AG04450 (cell line): ENCODE results near the gene LRRK1. TPM values are rescaled to one million over a fixed set of nuclear protein-coding genes. Genes with fewer than 3 reads are reported as not detected.

Experiments used
- CTCF ChIA-PET: fragments of 300-600, 350-600 bp; formaldehyde crosslinking; extraction: SDS; loops from one replicate; lab custom pipeline; 2022; ENCODE audit warnings: antibody characterized with exemption, inconsistent platforms; lab: Charles Lee
- POLR2A ChIA-PET: fragments of 350-600 bp; formaldehyde crosslinking; extraction: SDS; loops from one replicate; lab custom pipeline; 2021; ENCODE audit warnings: antibody characterized with exemption, inconsistent platforms; lab: Yijun Ruan, JAX
- DNase-seq: peaks from one replicate; pipeline ENCODE4 v3.0.0-alpha.2; 2011; ENCODE audit warnings: low read depth, low spot score
- H3K27ac ChIP-seq: one replicate; pipeline ENCODE4 v1.5.1; 2012; ENCODE audit warnings: low read depth, low read length, control low read depth
- H3K27me3 ChIP-seq: one replicate; pipeline ENCODE4 v1.6.0; 2012; ENCODE audit warnings: low read length; ENCODE audit not compliant: control insufficient read depth, insufficient read depth
- H3K4me3 ChIP-seq: 2 replicates; pipeline ENCODE4 v1.5.1; 2011; ENCODE audit warnings: mild to moderate bottlenecking, low read depth, low read length, control low read depth
- H3K9me3 ChIP-seq: 2 replicates; pipeline ENCODE4 v1.5.1; 2012; ENCODE audit warnings: low read length; ENCODE audit not compliant: control insufficient read depth, insufficient read depth
- polyA plus RNA-seq: library from polyadenylated mRNA; depleted of rRNA; stranded (reverse); fragments of >200 nt; gene quantifications from 2 replicates; pipeline ENCODE4 v1.2.3, GENCODE V29; 2011
- TF ChIP-seq, protein P1 (sequence below): IDR thresholded peaks from 2 replicates; pipeline ENCODE4 v1.5.1; 2011; ENCODE audit warnings: low read depth, low read length, control low read depth, inconsistent platforms

LRRK1 gene
- polyA plus RNA-seq, 1 experiment: 5.6 TPM

DNA sequence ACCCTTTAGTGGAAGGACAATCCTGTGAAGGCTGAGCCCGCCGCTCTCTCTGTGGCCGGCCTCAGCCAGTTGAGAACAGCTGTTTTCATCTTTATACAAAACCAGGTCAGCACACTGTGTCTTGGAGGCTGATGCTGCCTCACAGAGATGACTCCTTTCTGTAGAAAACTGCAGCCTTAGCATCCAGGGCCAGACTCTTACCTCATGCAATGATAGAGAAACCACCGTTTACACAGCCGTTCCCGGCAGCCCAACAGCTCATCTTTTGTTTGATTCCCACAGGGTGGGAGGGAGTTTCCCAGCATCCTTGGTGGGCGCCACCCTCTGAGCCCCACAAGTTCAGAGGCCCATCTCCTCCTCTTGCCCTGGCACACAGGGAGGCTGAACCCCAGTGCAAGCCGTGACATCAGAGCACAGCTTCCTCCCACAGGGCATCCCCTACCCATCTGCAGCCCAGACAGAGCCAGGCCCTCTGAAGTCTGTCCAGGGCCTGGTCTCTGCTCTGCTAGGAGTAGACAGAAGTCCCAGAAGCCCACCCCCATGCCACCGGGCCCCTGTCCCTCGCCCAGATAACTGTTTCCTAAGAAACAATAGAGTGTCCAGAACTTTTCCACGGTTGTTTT, 105.0 kb downstream of the LRRK1 start:
- peak overlapping the region; percentile 99 for H3K27ac ChIP-seq
- TF ChIP-seq, protein P1, sequence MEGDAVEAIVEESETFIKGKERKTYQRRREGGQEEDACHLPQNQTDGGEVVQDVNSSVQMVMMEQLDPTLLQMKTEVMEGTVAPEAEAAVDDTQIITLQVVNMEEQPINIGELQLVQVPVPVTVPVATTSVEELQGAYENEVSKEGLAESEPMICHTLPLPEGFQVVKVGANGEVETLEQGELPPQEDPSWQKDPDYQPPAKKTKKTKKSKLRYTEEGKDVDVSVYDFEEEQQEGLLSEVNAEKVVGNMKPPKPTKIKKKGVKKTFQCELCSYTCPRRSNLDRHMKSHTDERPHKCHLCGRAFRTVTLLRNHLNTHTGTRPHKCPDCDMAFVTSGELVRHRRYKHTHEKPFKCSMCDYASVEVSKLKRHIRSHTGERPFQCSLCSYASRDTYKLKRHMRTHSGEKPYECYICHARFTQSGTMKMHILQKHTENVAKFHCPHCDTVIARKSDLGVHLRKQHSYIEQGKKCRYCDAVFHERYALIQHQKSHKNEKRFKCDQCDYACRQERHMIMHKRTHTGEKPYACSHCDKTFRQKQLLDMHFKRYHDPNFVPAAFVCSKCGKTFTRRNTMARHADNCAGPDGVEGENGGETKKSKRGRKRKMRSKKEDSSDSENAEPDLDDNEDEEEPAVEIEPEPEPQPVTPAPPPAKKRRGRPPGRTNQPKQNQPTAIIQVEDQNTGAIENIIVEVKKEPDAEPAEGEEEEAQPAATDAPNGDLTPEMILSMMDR: no peak
- ChIA-PET CTCF (interaction anchor here (0.6 to 2.2 kb wide), 8 partner anchors 8 to 234 kb away, joined by 3 to 15 read pairs (median 4); partner anchors contain the start of gene CHSY1), POLR2A (interaction anchor here (0.7 to 1.6 kb wide), 4 partner anchors 12 to 244 kb away, joined by 3 to 7 read pairs (median 4); partner anchors contain the start of gene CHSY1)
- peak; percentile 84 for DNase-seq
- no peaks in the 10 kb centered on the region for H3K27me3 ChIP-seq
- no peak overlapping the region for H3K4me3 ChIP-seq
- no peaks in the 10 kb centered on the region for H3K9me3 ChIP-seq

DNA sequence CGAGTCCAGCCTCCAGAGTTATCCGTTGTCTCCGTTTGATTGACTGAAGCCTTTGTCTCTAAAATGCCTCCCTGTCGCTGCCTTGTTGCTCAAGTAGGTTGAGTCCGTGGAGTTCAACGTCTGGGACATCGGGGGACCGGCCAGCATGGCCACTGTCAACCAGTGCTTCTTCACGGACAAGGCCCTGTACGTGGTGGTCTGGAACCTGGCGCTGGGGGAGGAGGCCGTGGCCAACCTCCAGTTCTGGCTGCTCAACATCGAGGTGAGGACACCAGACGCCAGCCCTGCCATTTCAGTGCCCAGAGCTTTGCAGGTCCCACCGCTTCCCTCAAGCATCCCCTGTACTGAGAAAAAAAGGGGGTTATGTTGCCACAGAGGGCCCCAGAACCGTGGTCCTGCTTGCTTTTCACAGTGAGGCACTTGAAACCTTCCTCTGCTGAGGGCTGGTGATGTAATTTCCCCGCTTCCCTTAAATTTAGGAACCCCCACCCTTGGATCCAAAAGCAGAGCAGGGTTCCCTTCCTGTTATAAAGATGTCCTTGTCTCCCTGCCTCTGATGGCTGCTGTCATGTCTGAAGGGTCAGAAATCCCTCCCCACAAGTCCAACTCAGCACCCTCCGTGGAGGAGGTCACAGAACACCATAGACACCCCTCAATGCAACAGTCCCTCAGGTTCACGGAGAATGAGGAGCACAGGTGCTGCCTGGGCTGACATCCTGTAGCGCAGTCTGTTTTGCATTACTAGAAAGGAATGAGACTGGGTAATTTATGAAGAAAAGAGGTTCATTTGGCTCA, 105.7 kb downstream of the LRRK1 start:
- Histone ChIP-seq H3K9me3 (no peaks in the 10 kb centered on the region), H3K27me3 (no peaks in the 10 kb centered on the region), H3K27ac (peak overlapping the region; percentile 99), H3K4me3 (no peak overlapping the region)
- POLR2A ChIA-PET: interaction anchor here (1.6 kb wide), 1 partner anchor 227 kb away, joined by 7 read pairs; the partner anchor contains the start of gene CHSY1
- no peak for DNase-seq
- CTCF ChIA-PET: interaction anchor here (0.8 to 1.7 kb wide), 3 partner anchors 9 to 18 kb away, joined by 4 to 7 read pairs (median 5); no protein-coding TSS in a partner anchor
- TF ChIP-seq, protein P1: no peak

DNA sequence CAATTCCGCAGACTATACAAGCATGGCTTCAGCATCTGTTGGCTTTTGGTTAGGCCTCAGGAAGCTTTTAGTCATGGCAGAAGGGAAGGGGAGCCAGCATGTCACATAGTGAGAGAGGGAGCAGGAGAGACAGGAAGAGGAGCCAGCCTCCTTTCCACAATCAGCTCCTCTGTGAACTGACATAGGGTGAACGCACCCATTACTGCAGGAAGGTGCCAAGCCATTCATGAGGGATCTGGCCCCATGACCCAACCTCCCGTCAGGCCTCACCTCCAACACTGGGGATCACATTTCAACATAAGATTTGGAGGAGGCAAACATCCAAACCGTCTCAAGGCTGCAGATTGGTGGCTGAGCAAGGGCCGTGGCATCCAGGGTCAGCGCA, 106.3 kb downstream of the LRRK1 start:
- no peaks in the 10 kb centered on the region for H3K27me3 ChIP-seq
- no peak overlapping the region for H3K27ac ChIP-seq
- TF ChIP-seq, protein P1: no peak
- no peaks in the 10 kb centered on the region for H3K9me3 ChIP-seq
- no peak for DNase-seq
- POLR2A ChIA-PET: no interaction called here
- CTCF ChIA-PET: interaction anchor here (0.8 to 1.1 kb wide), 2 partner anchors 10 to 17 kb away, joined by 4 to 5 read pairs; no protein-coding TSS in a partner anchor
- no peak overlapping the region for H3K4me3 ChIP-seq

DNA sequence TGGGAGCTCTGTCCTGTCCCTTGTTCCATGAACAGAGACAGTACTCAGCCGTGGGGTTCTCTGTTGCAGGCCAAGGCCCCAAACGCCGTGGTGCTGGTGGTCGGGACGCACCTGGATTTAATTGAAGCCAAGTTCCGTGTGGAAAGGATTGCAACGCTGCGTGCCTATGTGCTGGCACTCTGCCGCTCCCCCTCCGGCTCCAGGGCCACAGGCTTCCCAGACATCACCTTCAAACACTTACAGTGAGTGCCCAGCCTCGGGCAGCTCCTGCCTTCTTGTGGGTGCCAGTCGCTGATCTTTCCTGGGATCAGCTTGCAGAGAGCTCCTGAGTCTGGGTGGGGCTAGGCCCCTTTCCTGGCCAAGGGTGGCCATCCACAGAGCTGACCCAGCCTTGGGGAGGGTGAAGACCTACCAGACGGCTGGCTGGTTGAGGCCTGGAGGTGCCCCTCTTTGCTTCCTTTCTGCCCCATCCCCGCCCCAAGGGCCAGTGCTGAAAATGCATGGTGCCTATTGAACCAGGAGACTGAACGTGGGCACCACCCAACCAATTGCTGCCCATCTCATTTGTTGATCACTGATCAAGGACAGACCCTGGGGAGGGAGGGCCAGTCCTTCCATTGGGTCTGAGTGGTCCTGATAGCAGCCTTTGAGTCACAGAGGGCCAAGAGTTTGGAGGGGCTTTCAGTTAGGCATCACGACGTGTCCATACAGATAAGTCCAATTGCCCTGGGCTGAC, 106.9 kb downstream of the LRRK1 start:
- H3K27ac ChIP-seq: no peak overlapping the region
- ChIA-PET CTCF (interaction anchor here (0.8 to 1.1 kb wide), 2 partner anchors 10 to 18 kb away, joined by 4 to 5 read pairs; no protein-coding TSS in a partner anchor), POLR2A (no interaction called here)
- H3K4me3 ChIP-seq: no peak overlapping the region
- TF ChIP-seq, protein P1: no peak
- H3K9me3 ChIP-seq: no peaks in the 10 kb centered on the region
- DNase-seq: no peak
- no peaks in the 10 kb centered on the region for H3K27me3 ChIP-seq
